SK-N-SH treated with all-trans-retinoic acid at 6 μM for 48 hours (cell line): ENCODE results near the gene FAM120A.

ENCODE experiments used
- ATAC-seq: fragments of 200-7000 bp; cut with Tn5 transposase; 3 replicates; pipeline ENCODE4 v1.9.1; 2020; ENCODE audit warnings: mild to moderate bottlenecking, moderate library complexity
- ARNTL ChIP-seq: fragments of 450-650 bp; formaldehyde crosslinking; IDR thresholded peaks from 2 replicates; pipeline ENCODE4 v1.5.0; 2020; ENCODE audit warnings: low read depth, mild to moderate bottlenecking, moderate library complexity, borderline replicate concordance
- BACH2 ChIP-seq: fragments of 250-450 bp; sonication (Bioruptor Pico); IDR thresholded peaks from 2 replicates; pipeline ENCODE4 v1.9.0; 2021; ENCODE audit warnings: mild to moderate bottlenecking, borderline replicate concordance
- CSDC2 ChIP-seq: fragments of 250-450 bp; sonication (Bioruptor Pico); IDR thresholded peaks from 2 replicates; pipeline ENCODE4 v1.5.0; 2020; ENCODE audit warnings: mild to moderate bottlenecking, moderate library complexity
- ESRRG ChIP-seq: fragments of 250-450 bp; sonication (Bioruptor Pico); IDR thresholded peaks from 2 replicates; pipeline ENCODE4 v1.6.1; 2021; ENCODE audit warnings: mild to moderate bottlenecking
- GLIS3 ChIP-seq: fragments of 250-450 bp; sonication (Bioruptor Pico); IDR thresholded peaks from 2 replicates; pipeline ENCODE4 v1.5.0; 2020; ENCODE audit warnings: mild to moderate bottlenecking, moderate library complexity
- ISL1 ChIP-seq: fragments of 250-450 bp; sonication (Bioruptor Pico); IDR thresholded peaks from 2 replicates; pipeline ENCODE4 v2.1.2; 2022; ENCODE audit warnings: mild to moderate bottlenecking, moderate library complexity
- OSR1 ChIP-seq: fragments of 250-450 bp; sonication (Bioruptor Pico); IDR thresholded peaks from 2 replicates; pipeline ENCODE4 v1.8.0; 2022; ENCODE audit warnings: moderate library complexity, mild to moderate bottlenecking, inconsistent platforms
- PATZ1 ChIP-seq: fragments of 250-450 bp; sonication (Bioruptor Pico); IDR thresholded peaks from 2 replicates; pipeline ENCODE4 v1.8.0; 2020; ENCODE audit warnings: mild to moderate bottlenecking, moderate library complexity, borderline replicate concordance
- POU6F1 ChIP-seq: fragments of 250-450 bp; sonication (Bioruptor Pico); IDR thresholded peaks from 2 replicates; pipeline ENCODE4 v1.8.0; 2021; ENCODE audit warnings: low read depth, mild to moderate bottlenecking, moderate library complexity, borderline replicate concordance
- PPARA ChIP-seq: fragments of 250-450 bp; sonication (Bioruptor Pico); IDR thresholded peaks from 2 replicates; pipeline ENCODE4 v1.5.0; 2020; ENCODE audit warnings: mild to moderate bottlenecking, borderline replicate concordance
- RARB ChIP-seq: fragments of 250-450 bp; sonication (Bioruptor Pico); IDR thresholded peaks from 2 replicates; pipeline ENCODE4 v1.8.0; 2021; ENCODE audit warnings: mild to moderate bottlenecking, moderate library complexity
- SNAI2 ChIP-seq: fragments of 250-450 bp; sonication (Bioruptor Pico); IDR thresholded peaks from 2 replicates; pipeline ENCODE4 v1.5.0; 2020; ENCODE audit warnings: mild to moderate bottlenecking, moderate library complexity
- TCF4 ChIP-seq: fragments of 250-450 bp; sonication (Bioruptor Pico); IDR thresholded peaks from 2 replicates; pipeline ENCODE4 v1.8.0; 2021; ENCODE audit warnings: mild to moderate bottlenecking, moderate library complexity, borderline replicate concordance
- TOX ChIP-seq: fragments of 250-450 bp; sonication (Bioruptor Pico); IDR thresholded peaks from 2 replicates; pipeline ENCODE4 v1.8.0; 2021; ENCODE audit warnings: mild to moderate bottlenecking, moderate library complexity, borderline replicate concordance
- ZC3H10 ChIP-seq: fragments of 250-450 bp; sonication (Bioruptor Pico); IDR thresholded peaks from 2 replicates; pipeline ENCODE4 v1.5.1; 2021; ENCODE audit warnings: mild to moderate bottlenecking, moderate library complexity
- ZFP3 ChIP-seq: fragments of 250-450 bp; sonication (Bioruptor Pico); IDR thresholded peaks from 2 replicates; pipeline ENCODE4 v1.5.0; 2020; ENCODE audit warnings: mild to moderate bottlenecking, moderate library complexity
- ZFP30 ChIP-seq: fragments of 450-650 bp; formaldehyde crosslinking; IDR thresholded peaks from 2 replicates; pipeline ENCODE4 v1.5.0; 2022; ENCODE audit warnings: mild to moderate bottlenecking, moderate library complexity
- ZNF565 ChIP-seq: fragments of 450-650 bp; formaldehyde crosslinking; conservative IDR thresholded peaks from 2 replicates; pipeline ENCODE4 v1.5.0; 2020; ENCODE audit warnings: low read depth, mild to moderate bottlenecking, moderate library complexity
- ZNF70 ChIP-seq: fragments of 450-650 bp; formaldehyde crosslinking; IDR thresholded peaks from 2 replicates; pipeline ENCODE4 v1.5.0; 2020; ENCODE audit warnings: mild to moderate bottlenecking, moderate library complexity
- ZNF8 ChIP-seq: fragments of 450-650 bp; formaldehyde crosslinking; IDR thresholded peaks from 2 replicates; pipeline ENCODE4 v1.5.0; 2020; ENCODE audit warnings: mild to moderate bottlenecking, moderate library complexity
- TF ChIP-seq, protein P1 (sequence below): fragments of 250-450 bp; sonication (Bioruptor Pico); IDR thresholded peaks from 2 replicates; pipeline ENCODE4 v1.5.0; 2020; ENCODE audit warnings: mild to moderate bottlenecking, moderate library complexity
- TF ChIP-seq, protein P2 (sequence below): fragments of 250-450 bp; sonication (Bioruptor Pico); IDR thresholded peaks from 2 replicates; pipeline ENCODE4 v1.5.1; 2021; ENCODE audit warnings: mild to moderate bottlenecking, moderate library complexity

FAM120A gene

GRCh38 chr9:93610206-93610605 lies 158.7 kb downstream of the FAM120A start:
- no peak for TF ChIP-seq ZFP3 (CRISPR knock-in tag)
- TF ChIP-seq ARNTL (CRISPR knock-in tag), result no peak
- TF ChIP-seq PPARA (CRISPR knock-in tag), result no peak
- TF ChIP-seq PATZ1 (CRISPR knock-in tag), result no peak
- no peak for TF ChIP-seq ZNF70 (CRISPR knock-in tag)
- TF ChIP-seq POU6F1 (CRISPR knock-in tag), result no peak
- TF ChIP-seq ISL1 (CRISPR knock-in tag), result no peak
- TF ChIP-seq SNAI2 (CRISPR knock-in tag), result no peak
- TF ChIP-seq ZNF8 (CRISPR knock-in tag), result no peak
- no peak for TF ChIP-seq BACH2
- TF ChIP-seq RARB (CRISPR knock-in tag), result no peak
- no peak for TF ChIP-seq GLIS3 (CRISPR knock-in tag)
- no peak for TF ChIP-seq TOX (CRISPR knock-in tag)
- no peak for TF ChIP-seq ZFP30 (CRISPR knock-in tag)
- no peak for TF ChIP-seq CSDC2 (CRISPR knock-in tag)
- no peak for TF ChIP-seq ZNF565 (CRISPR knock-in tag)
- TF ChIP-seq TCF4 (CRISPR knock-in tag), result no peak
- TF ChIP-seq OSR1 (CRISPR knock-in tag), result no peak
- TF ChIP-seq ESRRG, result no peak
- TF ChIP-seq, protein P1, sequence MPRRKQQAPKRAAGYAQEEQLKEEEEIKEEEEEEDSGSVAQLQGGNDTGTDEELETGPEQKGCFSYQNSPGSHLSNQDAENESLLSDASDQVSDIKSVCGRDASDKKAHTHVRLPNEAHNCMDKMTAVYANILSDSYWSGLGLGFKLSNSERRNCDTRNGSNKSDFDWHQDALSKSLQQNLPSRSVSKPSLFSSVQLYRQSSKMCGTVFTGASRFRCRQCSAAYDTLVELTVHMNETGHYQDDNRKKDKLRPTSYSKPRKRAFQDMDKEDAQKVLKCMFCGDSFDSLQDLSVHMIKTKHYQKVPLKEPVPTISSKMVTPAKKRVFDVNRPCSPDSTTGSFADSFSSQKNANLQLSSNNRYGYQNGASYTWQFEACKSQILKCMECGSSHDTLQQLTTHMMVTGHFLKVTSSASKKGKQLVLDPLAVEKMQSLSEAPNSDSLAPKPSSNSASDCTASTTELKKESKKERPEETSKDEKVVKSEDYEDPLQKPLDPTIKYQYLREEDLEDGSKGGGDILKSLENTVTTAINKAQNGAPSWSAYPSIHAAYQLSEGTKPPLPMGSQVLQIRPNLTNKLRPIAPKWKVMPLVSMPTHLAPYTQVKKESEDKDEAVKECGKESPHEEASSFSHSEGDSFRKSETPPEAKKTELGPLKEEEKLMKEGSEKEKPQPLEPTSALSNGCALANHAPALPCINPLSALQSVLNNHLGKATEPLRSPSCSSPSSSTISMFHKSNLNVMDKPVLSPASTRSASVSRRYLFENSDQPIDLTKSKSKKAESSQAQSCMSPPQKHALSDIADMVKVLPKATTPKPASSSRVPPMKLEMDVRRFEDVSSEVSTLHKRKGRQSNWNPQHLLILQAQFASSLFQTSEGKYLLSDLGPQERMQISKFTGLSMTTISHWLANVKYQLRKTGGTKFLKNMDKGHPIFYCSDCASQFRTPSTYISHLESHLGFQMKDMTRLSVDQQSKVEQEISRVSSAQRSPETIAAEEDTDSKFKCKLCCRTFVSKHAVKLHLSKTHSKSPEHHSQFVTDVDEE (CRISPR knock-in tag), result no peak
- no peak for ATAC-seq

- TF ChIP-seq ZNF70 (CRISPR knock-in tag) (no peak), OSR1 (CRISPR knock-in tag) (no peak), CSDC2 (CRISPR knock-in tag) (no peak), ZC3H10 (CRISPR knock-in tag) (no peak), GLIS3 (CRISPR knock-in tag) (no peak), RARB (CRISPR knock-in tag) (no peak), ARNTL (CRISPR knock-in tag) (no peak), ZNF8 (CRISPR knock-in tag) (no peak), TOX (CRISPR knock-in tag) (no peak)
- TF ChIP-seq, protein P2, sequence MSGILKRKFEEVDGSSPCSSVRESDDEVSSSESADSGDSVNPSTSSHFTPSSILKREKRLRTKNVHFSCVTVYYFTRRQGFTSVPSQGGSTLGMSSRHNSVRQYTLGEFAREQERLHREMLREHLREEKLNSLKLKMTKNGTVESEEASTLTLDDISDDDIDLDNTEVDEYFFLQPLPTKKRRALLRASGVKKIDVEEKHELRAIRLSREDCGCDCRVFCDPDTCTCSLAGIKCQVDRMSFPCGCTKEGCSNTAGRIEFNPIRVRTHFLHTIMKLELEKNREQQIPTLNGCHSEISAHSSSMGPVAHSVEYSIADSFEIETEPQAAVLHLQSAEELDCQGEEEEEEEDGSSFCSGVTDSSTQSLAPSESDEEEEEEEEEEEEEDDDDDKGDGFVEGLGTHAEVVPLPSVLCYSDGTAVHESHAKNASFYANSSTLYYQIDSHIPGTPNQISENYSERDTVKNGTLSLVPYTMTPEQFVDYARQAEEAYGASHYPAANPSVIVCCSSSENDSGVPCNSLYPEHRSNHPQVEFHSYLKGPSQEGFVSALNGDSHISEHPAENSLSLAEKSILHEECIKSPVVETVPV, result no peak
- TF ChIP-seq, protein P1 (CRISPR knock-in tag), result no peak
- no peak for ATAC-seq
These were observed 160.7 kb downstream of the FAM120A start for GRCh38 chr9:93612052-93612795.
